Esophagus squamous epithelium (tissue), 5 donors: ENCODE data around the gene PPP2R3C. TPM values are rescaled to one million over a fixed set of nuclear protein-coding genes. Genes with fewer than 3 reads are reported as not detected.
A peak's percentile ranks its signal among the peaks of the same experiment; 100 is the strongest.

ENCODE experiments used
- DNase-seq: peaks from one replicate; lab custom pipeline; 2025; lab: John Stamatoyannopoulos, UW
- H3K27ac ChIP-seq, 4 donors: fragments of 200-600 bp; sonication (generic); one replicate each; pipeline ENCODE4 v1.5.1; 2016 to 2019; ENCODE audit warnings: mild to moderate bottlenecking in 1 of 4
- H3K27me3 ChIP-seq, 4 donors: fragments of 200-600 bp; sonication (generic); 1 replicate in 3 of 4; 2 replicates in 1 of 4; pipeline versions ENCODE4 v1.5.1 to v1.6.0; 2017 to 2021; ENCODE audit warnings: antibody characterized with exemption in 1 of 4
- H3K36me3 ChIP-seq, 3 donors: fragments of 200-600 bp; sonication (generic); one replicate each; pipeline ENCODE4 v1.5.1; 2016 to 2019
- H3K4me1 ChIP-seq, 3 donors: fragments of 200-600 bp; sonication (generic); one replicate each; pipeline ENCODE4 v1.5.1; 2017 to 2019
- H3K4me3 ChIP-seq, 4 donors: fragments of 200-600 bp; sonication (generic); 1 replicate in 3 of 4; 2 replicates in 1 of 4; pipeline ENCODE4 v1.5.1; 2016 to 2019; ENCODE audit warnings: mild to moderate bottlenecking in 2 of 4, moderate library complexity in 1 of 4
- H3K9me3 ChIP-seq, 3 donors: fragments of 200-600 bp; sonication (generic); one replicate each; pipeline ENCODE4 v1.5.1; 2016 to 2019
- POLR2A ChIP-seq, 4 donors: fragments of 450-650 bp; IDR thresholded peaks; one replicate each; pipeline ENCODE4 v1.6.1; 2017; ENCODE audit warnings: antibody characterized with exemption in 4 of 4, mild to moderate bottlenecking in 4 of 4, moderate library complexity in 3 of 4
- WGBS, 2 donors: methylation state at CpG; one replicate each; pipeline ENCODE4 v1.1.5; 2018; 5-methylcytosine and 5-hydroxymethylcytosine counted together
- intact Hi-C: fragments of 100-400 bp; cut with DNase I; formaldehyde crosslinking; loops from one replicate; pipeline ENCODE4 v1.15.0; 2022
- total RNA-seq, 4 donors: library from RNA; depleted of rRNA; stranded (reverse); fragments of >200 nt; gene quantifications; one replicate each; pipeline ENCODE4 v1.1.0, GENCODE V29; 2016
- TF ChIP-seq, protein P1 (sequence below), 6 experiments: fragments of 450-650 bp in 4 of 6; fragments of 200-600 bp in 2 of 6; sonication (generic) in 2 of 6; IDR thresholded peaks; one replicate each; pipeline ENCODE4 v1.5.1; 2016 to 2019; ENCODE audit warnings: antibody characterized with exemption in 6 of 6, mild to moderate bottlenecking in 4 of 6, moderate library complexity in 4 of 6
- donor health status: DM: yes; HTN: yes; CAD: no.

PPP2R3C gene
- total RNA-seq, 4 donors from 2014 or later = 7.1 to 23.9 (median 13.5) TPM

DNA sequence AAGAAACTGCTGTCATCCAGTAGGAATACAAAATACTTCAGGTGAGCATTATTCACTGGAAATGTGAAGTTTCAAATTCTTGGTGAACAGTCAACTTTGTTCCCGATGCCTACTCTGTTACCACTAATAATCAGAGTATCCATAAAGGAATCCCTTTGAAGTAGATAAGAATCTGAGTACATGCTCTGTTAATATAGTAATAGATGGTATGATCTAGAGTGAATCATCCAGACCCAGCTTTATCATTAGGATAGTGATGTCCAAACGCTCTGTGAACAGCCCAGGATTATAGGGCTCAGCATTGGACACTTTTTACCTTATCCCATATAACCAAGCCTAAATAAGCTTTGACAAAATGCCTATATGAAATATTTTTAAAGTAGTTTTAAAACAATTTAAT, 33.3 kb downstream of the PPP2R3C start:
- intact Hi-C loops = no loop called here
- Histone ChIP-seq H3K4me1 (no peaks in the 10 kb centered on the region), H3K27me3 (no peaks in the 10 kb centered on the region), H3K4me3 (no peak overlapping the region), H3K9me3 (no peaks in the 10 kb centered on the region), H3K27ac (no peak overlapping the region), H3K36me3 (peaks cover 0 to 100% (median 11%) of the 10 kb centered on the region in 3 donors)
- TF ChIP-seq, protein P1, sequence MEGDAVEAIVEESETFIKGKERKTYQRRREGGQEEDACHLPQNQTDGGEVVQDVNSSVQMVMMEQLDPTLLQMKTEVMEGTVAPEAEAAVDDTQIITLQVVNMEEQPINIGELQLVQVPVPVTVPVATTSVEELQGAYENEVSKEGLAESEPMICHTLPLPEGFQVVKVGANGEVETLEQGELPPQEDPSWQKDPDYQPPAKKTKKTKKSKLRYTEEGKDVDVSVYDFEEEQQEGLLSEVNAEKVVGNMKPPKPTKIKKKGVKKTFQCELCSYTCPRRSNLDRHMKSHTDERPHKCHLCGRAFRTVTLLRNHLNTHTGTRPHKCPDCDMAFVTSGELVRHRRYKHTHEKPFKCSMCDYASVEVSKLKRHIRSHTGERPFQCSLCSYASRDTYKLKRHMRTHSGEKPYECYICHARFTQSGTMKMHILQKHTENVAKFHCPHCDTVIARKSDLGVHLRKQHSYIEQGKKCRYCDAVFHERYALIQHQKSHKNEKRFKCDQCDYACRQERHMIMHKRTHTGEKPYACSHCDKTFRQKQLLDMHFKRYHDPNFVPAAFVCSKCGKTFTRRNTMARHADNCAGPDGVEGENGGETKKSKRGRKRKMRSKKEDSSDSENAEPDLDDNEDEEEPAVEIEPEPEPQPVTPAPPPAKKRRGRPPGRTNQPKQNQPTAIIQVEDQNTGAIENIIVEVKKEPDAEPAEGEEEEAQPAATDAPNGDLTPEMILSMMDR (IDR thresholded peaks at IDR 0.05) = no peak
- DNase-seq = no peak
- WGBS, 2 donors = 82 to 94% methylated on average over 2 of the region's 2 CpGs

DNA sequence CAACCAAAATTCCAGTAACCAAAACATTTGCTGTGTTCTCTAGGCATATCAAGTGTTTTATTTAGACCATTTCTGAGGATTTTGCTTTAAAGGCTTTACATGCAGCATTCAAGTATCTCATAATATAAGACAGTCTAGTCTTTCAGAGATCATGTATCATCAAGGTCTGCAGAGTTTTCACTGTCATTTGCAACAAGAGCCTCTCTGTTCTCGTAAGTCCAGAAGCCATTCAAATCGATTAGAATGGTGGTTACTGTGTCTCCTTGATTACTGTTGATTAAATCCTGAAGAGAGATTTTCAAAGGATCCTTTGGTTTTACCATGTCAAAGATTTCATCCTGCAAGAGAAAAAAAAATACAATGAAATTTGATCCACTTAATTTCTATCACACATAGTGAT, 36.3 kb downstream of the PPP2R3C start:
- intact Hi-C loops = no loop called here
- TF ChIP-seq, protein P1 (IDR thresholded peaks at IDR 0.05) = no peak
- TF ChIP-seq POLR2A (IDR thresholded peaks at IDR 0.05) = no peak
- WGBS, 2 donors = 90 to 91% methylated on average over 2 of the region's 2 CpGs
- no peak for DNase-seq
- no peak overlapping the region for H3K27ac ChIP-seq
- no peaks in the 10 kb centered on the region for H3K9me3 ChIP-seq
- peaks cover 0 to 2% (median 0%) of the 10 kb centered on the region in 3 donors for H3K4me1 ChIP-seq
- H3K27me3 ChIP-seq = no peaks in the 10 kb centered on the region
- H3K36me3 ChIP-seq = peaks cover 0 to 98% (median 5%) of the 10 kb centered on the region in 3 donors
- H3K4me3 ChIP-seq = no peak overlapping the region

DNA sequence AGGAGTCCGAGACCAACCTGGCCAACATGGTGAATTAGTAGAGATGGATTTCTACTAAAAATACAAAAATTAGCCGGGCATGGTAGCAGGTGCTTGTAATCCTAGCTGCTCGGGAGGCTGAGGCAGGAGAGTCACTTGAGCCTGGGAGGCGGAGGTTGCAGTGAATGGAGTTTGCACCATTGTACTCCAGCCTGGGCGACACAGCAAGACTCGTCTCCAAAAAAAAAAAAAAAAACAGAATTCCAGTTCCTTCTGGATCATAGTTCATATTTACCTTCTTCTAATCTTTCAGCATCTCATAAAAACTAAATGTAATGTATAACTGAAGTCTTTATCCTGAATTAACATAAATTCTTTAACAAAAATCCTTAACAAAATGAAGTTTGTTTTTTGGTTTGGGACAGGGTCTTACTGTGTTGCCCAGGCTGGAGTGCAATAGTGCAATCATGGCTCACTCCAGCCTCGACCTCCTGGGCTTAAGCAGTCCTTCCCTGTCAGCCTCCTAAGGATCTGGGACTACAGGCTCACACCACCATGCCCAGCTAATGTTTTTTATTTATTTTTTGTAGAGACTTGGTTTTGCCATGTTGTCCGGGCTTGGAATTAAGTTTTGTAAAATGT, 38.1 kb downstream of the PPP2R3C start:
- Histone ChIP-seq H3K9me3 (no peaks in the 10 kb centered on the region), H3K27me3 (no peaks in the 10 kb centered on the region), H3K36me3 (peaks cover 0 to 98% (median 5%) of the 10 kb centered on the region in 3 donors), H3K27ac (no peak overlapping the region), H3K4me1 (peaks cover 0 to 11% (median 0%) of the 10 kb centered on the region in 3 donors), H3K4me3 (no peak overlapping the region)
- TF ChIP-seq, protein P1 (IDR thresholded peaks at IDR 0.05) = no peak
- no peak for TF ChIP-seq POLR2A (IDR thresholded peaks at IDR 0.05)
- DNase-seq = no peak
- intact Hi-C loops = no loop called here
- WGBS, 2 donors = 93 to 94% methylated on average over 7 to 8 of the region's 8 CpGs

DNA sequence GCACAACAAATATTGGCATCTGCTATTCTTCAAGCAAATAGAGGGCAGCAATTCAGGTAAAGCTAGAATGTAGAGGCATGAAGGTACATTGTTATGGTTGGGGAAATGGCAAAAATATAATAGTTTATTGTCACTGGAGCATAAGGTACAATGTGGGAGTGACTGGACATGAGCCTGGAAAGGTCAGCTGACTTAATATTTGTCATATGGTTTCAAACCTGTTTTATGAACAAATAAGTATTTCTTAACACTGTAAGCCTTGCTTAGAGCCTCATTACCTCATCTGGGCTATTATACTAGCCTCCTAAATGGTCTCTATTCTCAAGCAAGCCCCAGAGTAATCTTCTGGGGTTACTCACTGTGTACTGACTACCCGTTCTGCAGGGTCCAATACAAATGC, 42.0 kb downstream of the PPP2R3C start:
- no peak overlapping the region for H3K4me3 ChIP-seq
- peaks cover 0 to 11% (median 0%) of the 10 kb centered on the region in 3 donors for H3K4me1 ChIP-seq
- no peak for DNase-seq
- intact Hi-C loops = no loop called here
- peak overlapping the region in 1 of 4 donors; percentile 13 for H3K27ac ChIP-seq
- H3K36me3 ChIP-seq = peaks cover 0 to 89% (median 5%) of the 10 kb centered on the region in 3 donors
- TF ChIP-seq POLR2A (IDR thresholded peaks at IDR 0.05) = no peak
- TF ChIP-seq, protein P1 (IDR thresholded peaks at IDR 0.05) = no peak
- WGBS, 2 donors = 65% methylated on average over 1 of the region's 1 CpG
- no peaks in the 10 kb centered on the region for H3K27me3 ChIP-seq
- H3K9me3 ChIP-seq = no peaks in the 10 kb centered on the region

DNA sequence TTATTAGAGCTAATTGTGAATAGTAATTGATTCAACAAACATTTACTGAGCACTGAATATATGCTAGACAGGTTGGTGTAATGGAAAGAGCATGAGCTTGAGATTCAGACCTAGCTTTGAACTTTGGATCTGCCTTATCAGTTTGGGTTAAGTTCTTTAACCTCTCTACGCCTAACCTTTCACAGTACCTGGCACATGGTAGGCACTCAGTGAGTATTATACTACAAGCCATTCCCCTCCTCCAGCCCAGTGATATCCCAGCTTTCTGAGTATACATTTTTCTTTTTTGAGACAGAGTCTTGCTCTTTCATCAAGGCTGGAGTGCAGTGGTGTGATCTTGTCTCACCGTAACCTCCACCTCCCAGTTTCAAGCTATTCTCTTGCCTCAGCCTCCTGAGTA, 43.7 kb downstream of the PPP2R3C start:
- Histone ChIP-seq H3K27me3 (no peaks in the 10 kb centered on the region), H3K4me3 (no peak overlapping the region), H3K27ac (no peak overlapping the region), H3K4me1 (peaks cover 0 to 11% (median 0%) of the 10 kb centered on the region in 3 donors), H3K9me3 (no peaks in the 10 kb centered on the region), H3K36me3 (peaks cover 0 to 89% (median 0%) of the 10 kb centered on the region in 3 donors)
- DNase-seq = no peak
- TF ChIP-seq, protein P1 (IDR thresholded peaks at IDR 0.05) = no peak
- no peak for TF ChIP-seq POLR2A (IDR thresholded peaks at IDR 0.05)
- intact Hi-C loops = no loop called here
- 96 to 97% methylated on average over 2 of the region's 2 CpGs for WGBS, 2 donors
